ENCODE results near the gene XPO1.

DNA sequence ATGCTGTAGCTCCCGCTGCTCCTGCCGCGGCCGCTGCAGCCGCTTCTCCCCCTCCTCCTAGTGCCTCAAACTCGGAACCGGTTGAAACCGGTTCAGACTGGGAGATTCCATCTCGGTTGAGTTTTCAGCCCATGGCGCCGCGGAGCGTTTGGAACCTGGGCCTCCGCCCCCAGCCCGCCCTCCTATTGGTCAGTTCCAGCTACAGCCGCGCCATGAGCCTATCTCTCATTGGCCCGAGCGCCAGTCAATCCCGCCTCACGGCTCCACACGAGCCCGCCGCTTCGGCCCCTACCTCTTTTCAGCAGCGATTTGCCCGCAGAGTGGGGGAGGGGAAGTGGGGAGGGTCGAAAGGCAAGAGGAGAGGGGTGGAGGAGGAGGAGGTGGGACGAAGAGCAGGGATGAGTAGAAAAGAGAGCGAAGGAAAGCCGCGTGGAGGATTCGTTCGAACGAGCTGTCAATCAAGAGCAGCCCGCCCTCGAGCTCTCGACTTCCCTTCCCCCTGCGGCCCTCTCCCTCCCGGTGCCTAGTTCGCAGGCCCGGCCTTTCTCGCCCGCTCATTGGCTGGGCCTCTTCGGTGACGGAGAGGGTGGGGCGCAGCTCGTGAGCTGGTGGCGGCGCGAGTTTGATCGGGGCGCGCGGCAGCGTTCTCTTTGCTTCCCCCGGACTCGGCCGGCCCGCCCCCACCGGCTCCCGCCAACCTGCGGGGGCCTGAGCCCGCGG lies at the start of gene XPO1:
- TF ChIP-seq, protein P1, sequence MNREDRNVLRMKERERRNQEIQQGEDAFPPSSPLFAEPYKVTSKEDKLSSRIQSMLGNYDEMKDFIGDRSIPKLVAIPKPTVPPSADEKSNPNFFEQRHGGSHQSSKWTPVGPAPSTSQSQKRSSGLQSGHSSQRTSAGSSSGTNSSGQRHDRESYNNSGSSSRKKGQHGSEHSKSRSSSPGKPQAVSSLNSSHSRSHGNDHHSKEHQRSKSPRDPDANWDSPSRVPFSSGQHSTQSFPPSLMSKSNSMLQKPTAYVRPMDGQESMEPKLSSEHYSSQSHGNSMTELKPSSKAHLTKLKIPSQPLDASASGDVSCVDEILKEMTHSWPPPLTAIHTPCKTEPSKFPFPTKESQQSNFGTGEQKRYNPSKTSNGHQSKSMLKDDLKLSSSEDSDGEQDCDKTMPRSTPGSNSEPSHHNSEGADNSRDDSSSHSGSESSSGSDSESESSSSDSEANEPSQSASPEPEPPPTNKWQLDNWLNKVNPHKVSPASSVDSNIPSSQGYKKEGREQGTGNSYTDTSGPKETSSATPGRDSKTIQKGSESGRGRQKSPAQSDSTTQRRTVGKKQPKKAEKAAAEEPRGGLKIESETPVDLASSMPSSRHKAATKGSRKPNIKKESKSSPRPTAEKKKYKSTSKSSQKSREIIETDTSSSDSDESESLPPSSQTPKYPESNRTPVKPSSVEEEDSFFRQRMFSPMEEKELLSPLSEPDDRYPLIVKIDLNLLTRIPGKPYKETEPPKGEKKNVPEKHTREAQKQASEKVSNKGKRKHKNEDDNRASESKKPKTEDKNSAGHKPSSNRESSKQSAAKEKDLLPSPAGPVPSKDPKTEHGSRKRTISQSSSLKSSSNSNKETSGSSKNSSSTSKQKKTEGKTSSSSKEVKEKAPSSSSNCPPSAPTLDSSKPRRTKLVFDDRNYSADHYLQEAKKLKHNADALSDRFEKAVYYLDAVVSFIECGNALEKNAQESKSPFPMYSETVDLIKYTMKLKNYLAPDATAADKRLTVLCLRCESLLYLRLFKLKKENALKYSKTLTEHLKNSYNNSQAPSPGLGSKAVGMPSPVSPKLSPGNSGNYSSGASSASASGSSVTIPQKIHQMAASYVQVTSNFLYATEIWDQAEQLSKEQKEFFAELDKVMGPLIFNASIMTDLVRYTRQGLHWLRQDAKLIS (CRISPR knock-in tag; IDR thresholded peaks at IDR 0.05; ENCODE audit: borderline replicate concordance) = no peak
- no peak for TF ChIP-seq ATF1 (CRISPR knock-in tag; IDR thresholded peaks at IDR 0.05)
- TF ChIP-seq, protein P2, sequence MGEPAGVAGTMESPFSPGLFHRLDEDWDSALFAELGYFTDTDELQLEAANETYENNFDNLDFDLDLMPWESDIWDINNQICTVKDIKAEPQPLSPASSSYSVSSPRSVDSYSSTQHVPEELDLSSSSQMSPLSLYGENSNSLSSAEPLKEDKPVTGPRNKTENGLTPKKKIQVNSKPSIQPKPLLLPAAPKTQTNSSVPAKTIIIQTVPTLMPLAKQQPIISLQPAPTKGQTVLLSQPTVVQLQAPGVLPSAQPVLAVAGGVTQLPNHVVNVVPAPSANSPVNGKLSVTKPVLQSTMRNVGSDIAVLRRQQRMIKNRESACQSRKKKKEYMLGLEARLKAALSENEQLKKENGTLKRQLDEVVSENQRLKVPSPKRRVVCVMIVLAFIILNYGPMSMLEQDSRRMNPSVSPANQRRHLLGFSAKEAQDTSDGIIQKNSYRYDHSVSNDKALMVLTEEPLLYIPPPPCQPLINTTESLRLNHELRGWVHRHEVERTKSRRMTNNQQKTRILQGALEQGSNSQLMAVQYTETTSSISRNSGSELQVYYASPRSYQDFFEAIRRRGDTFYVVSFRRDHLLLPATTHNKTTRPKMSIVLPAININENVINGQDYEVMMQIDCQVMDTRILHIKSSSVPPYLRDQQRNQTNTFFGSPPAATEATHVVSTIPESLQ (CRISPR knock-in tag; IDR thresholded peaks at IDR 0.05) = no peak
- TF ChIP-seq, protein P3, sequence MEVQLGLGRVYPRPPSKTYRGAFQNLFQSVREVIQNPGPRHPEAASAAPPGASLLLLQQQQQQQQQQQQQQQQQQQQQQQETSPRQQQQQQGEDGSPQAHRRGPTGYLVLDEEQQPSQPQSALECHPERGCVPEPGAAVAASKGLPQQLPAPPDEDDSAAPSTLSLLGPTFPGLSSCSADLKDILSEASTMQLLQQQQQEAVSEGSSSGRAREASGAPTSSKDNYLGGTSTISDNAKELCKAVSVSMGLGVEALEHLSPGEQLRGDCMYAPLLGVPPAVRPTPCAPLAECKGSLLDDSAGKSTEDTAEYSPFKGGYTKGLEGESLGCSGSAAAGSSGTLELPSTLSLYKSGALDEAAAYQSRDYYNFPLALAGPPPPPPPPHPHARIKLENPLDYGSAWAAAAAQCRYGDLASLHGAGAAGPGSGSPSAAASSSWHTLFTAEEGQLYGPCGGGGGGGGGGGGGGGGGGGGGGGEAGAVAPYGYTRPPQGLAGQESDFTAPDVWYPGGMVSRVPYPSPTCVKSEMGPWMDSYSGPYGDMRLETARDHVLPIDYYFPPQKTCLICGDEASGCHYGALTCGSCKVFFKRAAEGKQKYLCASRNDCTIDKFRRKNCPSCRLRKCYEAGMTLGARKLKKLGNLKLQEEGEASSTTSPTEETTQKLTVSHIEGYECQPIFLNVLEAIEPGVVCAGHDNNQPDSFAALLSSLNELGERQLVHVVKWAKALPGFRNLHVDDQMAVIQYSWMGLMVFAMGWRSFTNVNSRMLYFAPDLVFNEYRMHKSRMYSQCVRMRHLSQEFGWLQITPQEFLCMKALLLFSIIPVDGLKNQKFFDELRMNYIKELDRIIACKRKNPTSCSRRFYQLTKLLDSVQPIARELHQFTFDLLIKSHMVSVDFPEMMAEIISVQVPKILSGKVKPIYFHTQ (CRISPR knock-in tag; IDR thresholded peaks at IDR 0.05) = no peak
